ENCODE measurements around the gene GCSAML.

- TF ChIP-seq CTCF (tag by site-specific recombination; IDR thresholded peaks at IDR 0.05), result no peak
- no peak for TF ChIP-seq RBAK (tag by site-specific recombination; IDR thresholded peaks at IDR 0.05)
- TF ChIP-seq SP2 (tag by site-specific recombination; IDR thresholded peaks at IDR 0.05), result no peak
- TF ChIP-seq SETDB1 (IDR thresholded peaks at IDR 0.05; ENCODE audit: insufficient read length, low read length), result no peak
- no peak for TF ChIP-seq ZNF792 (tag by site-specific recombination; IDR thresholded peaks at IDR 0.05)
- no peak for TF ChIP-seq ZNF10 (tag by site-specific recombination; IDR thresholded peaks at IDR 0.05)
- TF ChIP-seq YY1 (tag by site-specific recombination; IDR thresholded peaks at IDR 0.05), result no peak
Measured at GRCh38 chr1:247561711-247562110, 12.8 kb downstream of the GCSAML start.

Data from HEK293 (cell line).